ENCODE data around the gene OPN4. TPM values are rescaled to one million over a fixed set of nuclear protein-coding genes. Genes with fewer than 3 reads are reported as not detected.

OPN4 gene
- total and polyA plus RNA-seq, 5 donors from 2014 or later: not detected

DNA sequence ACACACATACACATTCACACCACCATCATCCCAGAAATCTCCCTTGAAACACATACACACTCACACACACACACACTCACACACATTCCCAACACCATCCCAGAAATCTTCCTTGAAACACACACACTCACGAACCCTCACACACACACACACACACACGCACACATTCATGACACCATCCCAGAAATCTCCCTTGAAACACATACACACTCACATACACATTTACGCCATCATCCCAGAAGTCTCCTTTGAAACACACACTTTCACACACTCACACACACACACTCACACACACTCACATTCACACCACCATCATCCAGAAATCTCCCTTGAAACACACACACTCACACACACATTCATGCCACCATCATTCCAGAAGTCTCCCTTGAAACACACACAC, 360 bp upstream of the OPN4 start:
- H3K27me3 ChIP-seq (ENCODE audit: control insufficient read depth, insufficient read depth, low read length): no peaks in the 10 kb centered on the region
- no peaks in the 10 kb centered on the region for H3K36me3 Mint-ChIP-seq
- H3K27me3 Mint-ChIP-seq: no peaks in the 10 kb centered on the region
- no peaks in the 10 kb centered on the region for H3K4me1 ChIP-seq (ENCODE audit: control insufficient read depth, insufficient read depth, low read length, poor library complexity, severe bottlenecking)
- H3K27ac ChIP-seq (ENCODE audit: insufficient read depth, low read length, poor library complexity, severe bottlenecking): no peak overlapping the region
- no peaks in the 10 kb centered on the region for H3K36me3 ChIP-seq (ENCODE audit: control insufficient read depth, insufficient read depth, low read length)
- ATAC-seq (ENCODE audit: low read depth in 2 of 2) (no peak), DNase-seq (no peak)
- H3K4me1 Mint-ChIP-seq: no peaks in the 10 kb centered on the region
- no peak overlapping the region for H3K4me3 Mint-ChIP-seq
- H3K9me3 Mint-ChIP-seq: no peaks in the 10 kb centered on the region
- H3K9me3 ChIP-seq (ENCODE audit: control insufficient read depth in 2 of 2, low read length in 2 of 2): no peaks in the 10 kb centered on the region
- no peak overlapping the region for H3K4me3 ChIP-seq (ENCODE audit: low read depth, low read length)
- H3K27ac Mint-ChIP-seq: no peak overlapping the region

DNA sequence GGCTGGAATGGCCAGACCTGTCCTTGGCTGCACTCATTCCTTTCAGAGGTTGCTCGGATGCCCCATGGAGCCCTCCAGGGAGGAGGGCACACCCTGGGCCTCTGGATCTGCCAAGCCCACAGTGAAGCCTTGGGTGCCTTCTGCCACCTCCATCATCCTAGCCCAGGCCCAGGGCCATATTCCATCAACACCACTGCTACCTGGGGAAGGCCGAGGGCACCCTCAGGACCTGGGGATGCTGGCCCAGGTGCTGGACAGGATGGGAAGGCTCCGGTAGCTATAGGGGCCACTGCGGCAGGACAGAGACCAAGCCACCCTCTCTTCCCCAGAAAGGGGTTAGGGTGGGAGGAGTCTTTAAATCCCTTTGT, 810 bp downstream of the OPN4 start:
- H3K36me3 ChIP-seq (ENCODE audit: control insufficient read depth, insufficient read depth, low read length): no peaks in the 10 kb centered on the region
- no peaks in the 10 kb centered on the region for H3K9me3 Mint-ChIP-seq
- H3K27me3 ChIP-seq (ENCODE audit: control insufficient read depth, insufficient read depth, low read length): no peaks in the 10 kb centered on the region
- no peaks in the 10 kb centered on the region for H3K4me1 Mint-ChIP-seq
- DNase-seq (no peak), ATAC-seq (ENCODE audit: low read depth in 2 of 2) (no peak)
- no peaks in the 10 kb centered on the region for H3K4me1 ChIP-seq (ENCODE audit: control insufficient read depth, insufficient read depth, low read length, poor library complexity, severe bottlenecking)
- no peaks in the 10 kb centered on the region for H3K27me3 Mint-ChIP-seq
- no peaks in the 10 kb centered on the region for H3K36me3 Mint-ChIP-seq
- H3K9me3 ChIP-seq (ENCODE audit: control insufficient read depth in 2 of 2, low read length in 2 of 2): no peaks in the 10 kb centered on the region
- no peak overlapping the region for H3K4me3 Mint-ChIP-seq
- H3K27ac ChIP-seq (ENCODE audit: insufficient read depth, low read length, poor library complexity, severe bottlenecking): no peak overlapping the region
- H3K4me3 ChIP-seq (ENCODE audit: low read depth, low read length): no peak overlapping the region
- no peak overlapping the region for H3K27ac Mint-ChIP-seq

DNA sequence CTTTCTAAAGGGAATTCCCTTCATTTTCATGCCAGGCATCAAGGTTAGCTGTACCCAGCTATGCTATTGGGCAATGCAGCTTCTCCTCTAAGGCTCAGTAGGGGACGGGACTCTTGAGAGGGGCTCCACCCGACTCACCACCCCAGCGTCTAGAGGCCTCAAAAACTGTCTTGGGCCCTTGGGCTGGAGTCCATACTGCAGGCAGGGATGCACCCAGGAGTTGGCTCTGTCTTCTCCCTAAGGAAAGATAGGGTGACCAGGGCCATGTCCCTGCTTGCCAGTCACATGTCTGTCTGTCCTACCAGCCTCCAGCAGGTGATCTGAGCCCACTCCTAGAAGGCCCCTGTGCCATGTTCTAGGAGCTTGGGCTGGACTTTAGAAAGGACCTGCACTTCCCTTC, 1.2 kb downstream of the OPN4 start:
- Histone ChIP-seq H3K36me3 (ENCODE audit: control insufficient read depth, insufficient read depth, low read length) (no peaks in the 10 kb centered on the region), H3K27ac (ENCODE audit: insufficient read depth, low read length, poor library complexity, severe bottlenecking) (no peak overlapping the region), H3K9me3 (ENCODE audit: control insufficient read depth in 2 of 2, low read length in 2 of 2) (no peaks in the 10 kb centered on the region), H3K27me3 (ENCODE audit: control insufficient read depth, insufficient read depth, low read length) (no peaks in the 10 kb centered on the region), H3K4me1 (ENCODE audit: control insufficient read depth, insufficient read depth, low read length, poor library complexity, severe bottlenecking) (no peaks in the 10 kb centered on the region), H3K4me3 (ENCODE audit: low read depth, low read length) (no peak overlapping the region)
- H3K4me3 Mint-ChIP-seq: no peak overlapping the region
- no peaks in the 10 kb centered on the region for H3K27me3 Mint-ChIP-seq
- no peaks in the 10 kb centered on the region for H3K4me1 Mint-ChIP-seq
- no peaks in the 10 kb centered on the region for H3K36me3 Mint-ChIP-seq
- H3K9me3 Mint-ChIP-seq: no peaks in the 10 kb centered on the region
- no peak for DNase-seq
- H3K27ac Mint-ChIP-seq: no peak overlapping the region
- no peak for ATAC-seq (ENCODE audit: low read depth in 2 of 2)

DNA sequence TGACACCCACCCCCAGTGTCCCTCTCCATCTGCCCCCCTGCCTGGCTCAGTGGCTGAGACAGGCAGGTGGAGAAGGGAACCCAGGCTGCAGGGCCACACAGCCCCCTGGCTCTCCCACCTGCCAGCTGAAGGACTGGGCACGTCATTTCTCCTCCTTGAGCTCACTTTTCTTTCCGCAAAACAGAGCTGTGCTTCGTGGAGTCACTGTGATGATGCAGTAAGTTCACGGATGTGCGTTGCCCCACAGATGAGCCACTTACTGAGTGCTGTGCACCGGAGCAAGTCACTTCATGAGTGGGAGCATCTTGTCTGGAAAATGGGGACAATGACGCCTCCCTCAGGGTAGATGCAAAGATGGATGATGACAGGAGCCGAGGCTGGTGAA, 2.7 kb downstream of the OPN4 start:
- Mint-ChIP-seq H3K4me3 (no peak overlapping the region), H3K27ac (no peak overlapping the region), H3K4me1 (no peaks in the 10 kb centered on the region), H3K36me3 (no peaks in the 10 kb centered on the region), H3K9me3 (no peaks in the 10 kb centered on the region), H3K27me3 (no peaks in the 10 kb centered on the region)
- no peaks in the 10 kb centered on the region for H3K4me1 ChIP-seq (ENCODE audit: control insufficient read depth, insufficient read depth, low read length, poor library complexity, severe bottlenecking)
- no peak overlapping the region for H3K27ac ChIP-seq (ENCODE audit: insufficient read depth, low read length, poor library complexity, severe bottlenecking)
- H3K9me3 ChIP-seq (ENCODE audit: control insufficient read depth in 2 of 2, low read length in 2 of 2): no peaks in the 10 kb centered on the region
- H3K4me3 ChIP-seq (ENCODE audit: low read depth, low read length): no peak overlapping the region
- H3K36me3 ChIP-seq (ENCODE audit: control insufficient read depth, insufficient read depth, low read length): no peaks in the 10 kb centered on the region
- ATAC-seq (ENCODE audit: low read depth in 2 of 2): no peak
- DNase-seq: no peak
- H3K27me3 ChIP-seq (ENCODE audit: control insufficient read depth, insufficient read depth, low read length): no peaks in the 10 kb centered on the region

DNA sequence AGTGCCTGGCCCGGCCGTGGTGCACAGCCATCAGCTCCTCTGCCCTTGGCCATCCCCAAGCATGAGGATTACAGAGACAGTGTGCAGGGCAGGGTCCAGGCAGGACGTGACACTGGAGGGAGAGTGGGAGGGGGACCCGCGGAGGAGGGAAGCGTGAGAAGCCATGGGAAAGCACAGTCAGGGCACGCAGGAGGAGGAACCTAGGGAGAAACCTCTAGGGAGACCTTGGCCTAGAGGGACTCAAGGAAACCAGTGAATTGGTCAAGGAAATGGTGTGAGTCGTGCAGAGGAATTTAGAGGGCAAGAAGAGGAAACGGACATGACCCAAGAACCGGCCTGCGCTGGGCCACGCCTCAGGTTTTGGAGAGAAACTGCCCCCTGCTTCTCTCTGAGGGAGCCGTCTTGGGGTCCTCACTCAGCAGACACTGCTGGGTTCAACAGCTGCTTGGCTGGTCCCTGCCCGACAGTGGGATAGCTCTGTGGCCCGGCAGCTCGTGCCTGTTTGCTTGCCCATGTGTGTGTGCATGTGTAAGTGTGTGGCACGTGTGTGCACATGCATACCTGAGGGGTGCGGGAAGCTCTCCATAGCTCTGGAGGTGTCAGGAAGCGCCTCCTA, 3.2 kb downstream of the OPN4 start:
- ATAC-seq (ENCODE audit: low read depth in 2 of 2) (no peak), DNase-seq (no peak)
- Histone ChIP-seq H3K4me3 (ENCODE audit: low read depth, low read length) (no peak overlapping the region), H3K9me3 (ENCODE audit: control insufficient read depth in 2 of 2, low read length in 2 of 2) (no peaks in the 10 kb centered on the region), H3K36me3 (ENCODE audit: control insufficient read depth, insufficient read depth, low read length) (no peaks in the 10 kb centered on the region), H3K27me3 (ENCODE audit: control insufficient read depth, insufficient read depth, low read length) (no peaks in the 10 kb centered on the region), H3K4me1 (ENCODE audit: control insufficient read depth, insufficient read depth, low read length, poor library complexity, severe bottlenecking) (no peaks in the 10 kb centered on the region), H3K27ac (ENCODE audit: insufficient read depth, low read length, poor library complexity, severe bottlenecking) (no peak overlapping the region)
- H3K27me3 Mint-ChIP-seq: no peaks in the 10 kb centered on the region
- no peaks in the 10 kb centered on the region for H3K36me3 Mint-ChIP-seq
- H3K4me3 Mint-ChIP-seq: no peak overlapping the region
- no peak overlapping the region for H3K27ac Mint-ChIP-seq
- no peaks in the 10 kb centered on the region for H3K9me3 Mint-ChIP-seq
- no peaks in the 10 kb centered on the region for H3K4me1 Mint-ChIP-seq

DNA sequence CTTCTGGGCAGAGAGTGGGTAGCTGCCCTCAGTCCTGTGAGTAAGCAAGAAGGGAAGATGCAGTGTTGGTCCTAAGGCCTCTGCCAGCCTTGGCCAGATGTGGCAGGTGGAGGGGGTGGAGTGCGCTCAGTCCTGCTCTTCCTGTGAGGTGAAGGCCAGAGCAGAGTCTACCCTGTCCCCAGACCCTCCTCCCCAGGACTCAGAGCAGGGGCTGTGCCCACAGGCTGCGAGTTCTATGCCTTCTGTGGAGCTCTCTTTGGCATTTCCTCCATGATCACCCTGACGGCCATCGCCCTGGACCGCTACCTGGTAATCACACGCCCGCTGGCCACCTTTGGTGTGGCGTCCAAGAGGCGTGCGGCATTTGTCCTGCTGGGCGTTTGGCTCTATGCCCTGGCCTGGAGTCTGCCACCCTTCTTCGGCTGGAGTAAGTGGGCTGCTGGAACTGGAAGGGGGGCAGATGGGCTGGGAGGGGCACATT, 4.0 kb downstream of the OPN4 start:
- no peaks in the 10 kb centered on the region for H3K27me3 ChIP-seq (ENCODE audit: control insufficient read depth, insufficient read depth, low read length)
- H3K9me3 ChIP-seq (ENCODE audit: control insufficient read depth in 2 of 2, low read length in 2 of 2): no peaks in the 10 kb centered on the region
- no peak overlapping the region for H3K4me3 ChIP-seq (ENCODE audit: low read depth, low read length)
- Mint-ChIP-seq H3K27me3 (no peaks in the 10 kb centered on the region), H3K4me3 (no peak overlapping the region), H3K27ac (peak overlapping the region in 1 of 3 donors; percentile 51), H3K9me3 (no peaks in the 10 kb centered on the region), H3K4me1 (no peaks in the 10 kb centered on the region), H3K36me3 (no peaks in the 10 kb centered on the region)
- H3K36me3 ChIP-seq (ENCODE audit: control insufficient read depth, insufficient read depth, low read length): no peaks in the 10 kb centered on the region
- H3K27ac ChIP-seq (ENCODE audit: insufficient read depth, low read length, poor library complexity, severe bottlenecking): no peak overlapping the region
- no peak for ATAC-seq (ENCODE audit: low read depth in 2 of 2)
- H3K4me1 ChIP-seq (ENCODE audit: control insufficient read depth, insufficient read depth, low read length, poor library complexity, severe bottlenecking): no peaks in the 10 kb centered on the region
- DNase-seq: no peak

DNA sequence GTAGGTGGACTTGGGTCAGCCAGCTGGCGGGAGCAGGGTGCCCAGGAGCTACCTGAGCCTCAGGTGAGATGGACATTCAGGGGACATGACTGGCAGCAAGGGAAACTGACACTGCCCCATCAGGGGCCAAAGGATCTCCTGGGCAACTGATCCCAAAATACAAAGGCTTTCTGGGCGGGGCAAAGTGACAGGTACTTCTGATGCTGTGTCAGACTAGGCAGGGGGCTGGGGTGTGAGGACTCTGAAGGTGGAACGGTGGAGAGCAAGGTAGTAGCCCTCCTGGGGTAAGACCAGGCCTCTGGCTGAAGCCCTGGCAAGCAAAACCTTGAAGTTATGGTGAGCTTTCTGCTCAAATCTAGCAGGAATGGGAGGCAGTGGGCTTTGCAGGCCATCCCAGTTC, 4.4 kb downstream of the OPN4 start:
- H3K36me3 Mint-ChIP-seq: no peaks in the 10 kb centered on the region
- DNase-seq (no peak), ATAC-seq (ENCODE audit: low read depth in 2 of 2) (no peak)
- no peaks in the 10 kb centered on the region for H3K9me3 Mint-ChIP-seq
- H3K4me1 Mint-ChIP-seq: no peaks in the 10 kb centered on the region
- Histone ChIP-seq H3K4me1 (ENCODE audit: control insufficient read depth, insufficient read depth, low read length, poor library complexity, severe bottlenecking) (no peaks in the 10 kb centered on the region), H3K4me3 (ENCODE audit: low read depth, low read length) (no peak overlapping the region), H3K27ac (ENCODE audit: insufficient read depth, low read length, poor library complexity, severe bottlenecking) (no peak overlapping the region), H3K9me3 (ENCODE audit: control insufficient read depth in 2 of 2, low read length in 2 of 2) (no peaks in the 10 kb centered on the region), H3K36me3 (ENCODE audit: control insufficient read depth, insufficient read depth, low read length) (no peaks in the 10 kb centered on the region), H3K27me3 (ENCODE audit: control insufficient read depth, insufficient read depth, low read length) (no peaks in the 10 kb centered on the region)
- H3K27me3 Mint-ChIP-seq: no peaks in the 10 kb centered on the region
- H3K27ac Mint-ChIP-seq: peak overlapping the region in 1 of 3 donors; percentile 51
- no peak overlapping the region for H3K4me3 Mint-ChIP-seq

DNA sequence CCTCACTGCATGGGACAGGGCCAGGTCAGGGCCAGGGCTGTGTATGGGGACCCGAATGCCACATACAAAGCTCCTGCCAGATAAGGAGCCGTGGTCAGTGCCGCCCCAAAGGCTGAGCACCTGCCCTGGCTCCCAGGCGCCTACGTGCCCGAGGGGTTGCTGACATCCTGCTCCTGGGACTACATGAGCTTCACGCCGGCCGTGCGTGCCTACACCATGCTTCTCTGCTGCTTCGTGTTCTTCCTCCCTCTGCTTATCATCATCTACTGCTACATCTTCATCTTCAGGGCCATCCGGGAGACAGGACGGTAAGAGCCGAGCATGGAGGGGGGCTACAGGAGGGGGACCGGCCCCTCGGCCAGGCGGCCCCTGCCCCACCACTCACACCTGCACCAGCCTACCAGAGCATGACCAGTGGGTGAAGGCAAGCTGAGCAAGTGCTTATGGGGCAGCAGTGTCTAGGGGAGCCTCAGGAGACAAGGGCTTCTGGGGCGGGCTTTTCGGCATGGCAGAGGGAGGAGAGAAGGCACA, 4.9 kb downstream of the OPN4 start:
- no peak for ATAC-seq (ENCODE audit: low read depth in 2 of 2)
- no peaks in the 10 kb centered on the region for H3K9me3 Mint-ChIP-seq
- no peak for DNase-seq

More for the DNA sequence above, 4.9 kb downstream of the OPN4 start:
- H3K27ac Mint-ChIP-seq: no peak overlapping the region
- H3K36me3 Mint-ChIP-seq: no peaks in the 10 kb centered on the region
- no peak overlapping the region for H3K4me3 Mint-ChIP-seq
- no peak overlapping the region for H3K27ac ChIP-seq (ENCODE audit: insufficient read depth, low read length, poor library complexity, severe bottlenecking)
- no peaks in the 10 kb centered on the region for H3K27me3 ChIP-seq (ENCODE audit: control insufficient read depth, insufficient read depth, low read length)
- H3K27me3 Mint-ChIP-seq: no peaks in the 10 kb centered on the region
- no peaks in the 10 kb centered on the region for H3K36me3 ChIP-seq (ENCODE audit: control insufficient read depth, insufficient read depth, low read length)
- no peaks in the 10 kb centered on the region for H3K4me1 Mint-ChIP-seq
- no peaks in the 10 kb centered on the region for H3K4me1 ChIP-seq (ENCODE audit: control insufficient read depth, insufficient read depth, low read length, poor library complexity, severe bottlenecking)
- no peak overlapping the region for H3K4me3 ChIP-seq (ENCODE audit: low read depth, low read length)
- no peaks in the 10 kb centered on the region for H3K9me3 ChIP-seq (ENCODE audit: control insufficient read depth in 2 of 2, low read length in 2 of 2)

Data from CD4-positive, CD25-positive, alpha-beta regulatory T cell (primary cell).